AG09319 (cell line): Measurements from ENCODE around the gene STRADA.

Experiments used
- DNase-seq: peaks from one replicate; pipeline ENCODE4 v3.0.0-alpha.2; 2010; ENCODE audit warnings: low read depth; ENCODE audit errors: extremely low read depth
- CTCF ChIP-seq: IDR thresholded peaks from 2 replicates; pipeline ENCODE4 v1.5.1; 2011; ENCODE audit warnings: low read depth, mild to moderate bottlenecking, inconsistent platforms, low read length, moderate library complexity

The STRADA gene

GRCh38 chr17:63681530-63681929 is 60.1 kb downstream of the STRADA start:
- no peak for TF ChIP-seq CTCF
- DNase-seq = no peak

GRCh38 chr17:63680700-63681099 is 60.9 kb downstream of the STRADA start:
- TF ChIP-seq CTCF = no peak
- DNase-seq = no peak

DNA sequence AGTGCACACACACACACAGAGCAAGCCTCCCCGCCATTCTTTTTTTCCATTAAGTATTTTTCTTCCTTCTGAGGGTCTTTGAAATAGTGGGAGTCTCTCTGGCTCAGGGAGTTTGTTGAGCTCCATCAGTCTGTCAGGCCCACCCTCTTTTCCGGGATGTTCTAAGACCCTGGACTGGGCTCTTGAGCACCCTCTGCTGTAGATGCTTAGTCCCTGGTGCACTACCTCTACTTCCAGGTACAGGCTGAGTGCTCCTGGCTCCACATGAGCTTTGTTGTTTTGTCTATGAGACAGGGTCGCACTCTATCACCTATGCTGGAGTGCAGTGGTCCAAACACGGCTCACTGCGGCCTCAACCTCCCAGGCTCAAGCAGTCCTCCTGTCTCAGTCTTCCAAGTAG is 62.4 kb downstream of the STRADA start:
- no peak for DNase-seq
- TF ChIP-seq CTCF = no peak

DNA sequence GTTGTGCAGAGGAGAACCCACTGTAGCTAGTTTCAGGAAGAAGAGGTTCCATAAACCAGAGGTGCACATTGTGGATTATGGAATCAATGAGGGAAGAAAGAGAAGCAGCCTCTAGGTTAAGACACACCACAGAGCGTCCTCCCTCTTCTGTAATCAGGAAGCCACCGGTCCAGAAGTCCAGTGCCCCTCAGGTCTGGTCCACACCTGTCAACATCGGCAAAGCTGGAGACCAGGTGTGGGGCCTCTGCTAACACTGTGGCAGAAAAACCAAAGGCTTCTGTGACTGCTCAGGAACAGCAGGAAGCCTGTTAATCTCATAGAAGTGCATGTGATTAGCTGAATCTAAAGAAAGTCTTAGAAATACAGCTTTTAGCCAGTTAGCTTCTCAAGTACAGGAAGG is 65.0 kb downstream of the STRADA start:
- no peak for DNase-seq
- no peak for TF ChIP-seq CTCF

DNA sequence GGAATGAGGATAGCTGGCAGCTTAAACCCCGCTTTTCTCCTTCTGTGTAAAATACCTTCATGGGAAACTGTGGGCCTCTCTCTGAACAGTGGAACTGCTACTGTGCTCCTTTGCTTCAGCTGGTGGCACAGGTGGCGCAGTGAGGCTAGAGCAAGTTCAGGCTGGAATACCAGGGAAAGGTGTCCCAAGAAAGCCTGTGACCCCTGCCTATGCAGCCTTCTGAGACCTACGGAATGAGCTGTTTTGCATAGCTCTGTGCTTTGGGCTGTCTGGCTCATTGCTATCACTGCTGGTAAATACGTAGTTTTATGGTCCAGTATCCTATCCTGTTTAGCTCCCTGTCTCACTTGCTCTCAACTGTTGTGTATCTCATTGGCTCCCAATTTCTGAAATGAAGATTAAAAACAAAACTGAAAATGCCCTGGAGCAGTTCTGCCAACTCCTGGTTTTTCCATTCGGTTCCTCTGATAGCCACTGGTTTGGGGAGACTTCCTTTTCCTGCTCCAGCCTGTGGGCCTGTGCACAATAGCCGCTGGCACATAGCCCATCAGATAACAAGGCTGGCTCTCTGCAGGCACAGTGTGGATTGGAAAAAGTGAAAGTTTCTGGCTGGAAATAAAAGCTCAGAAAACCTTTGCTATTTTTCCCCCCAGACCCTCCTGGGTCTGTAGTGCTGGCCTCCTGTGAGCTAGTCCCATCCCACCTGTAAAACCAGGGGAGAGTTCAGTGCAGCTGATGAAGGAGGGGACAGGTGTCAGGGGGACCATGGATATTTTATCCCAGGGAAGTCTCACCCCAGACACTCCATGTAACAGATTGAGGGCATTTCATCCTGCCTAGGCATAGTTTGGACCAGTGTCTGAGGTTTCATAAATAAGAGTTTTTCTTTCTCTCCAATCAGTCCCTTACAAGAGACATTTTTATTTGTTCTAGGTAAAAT is 65.7 kb downstream of the STRADA start:
- DNase-seq = peak; percentile 68

GRCh38 chr17:63675231-63675606 is 66.4 kb downstream of the STRADA start:
- TF ChIP-seq CTCF = no peak
- no peak for DNase-seq

More for the DNA sequence above, 65.7 kb downstream of the STRADA start:
- TF ChIP-seq CTCF = no peak

DNA sequence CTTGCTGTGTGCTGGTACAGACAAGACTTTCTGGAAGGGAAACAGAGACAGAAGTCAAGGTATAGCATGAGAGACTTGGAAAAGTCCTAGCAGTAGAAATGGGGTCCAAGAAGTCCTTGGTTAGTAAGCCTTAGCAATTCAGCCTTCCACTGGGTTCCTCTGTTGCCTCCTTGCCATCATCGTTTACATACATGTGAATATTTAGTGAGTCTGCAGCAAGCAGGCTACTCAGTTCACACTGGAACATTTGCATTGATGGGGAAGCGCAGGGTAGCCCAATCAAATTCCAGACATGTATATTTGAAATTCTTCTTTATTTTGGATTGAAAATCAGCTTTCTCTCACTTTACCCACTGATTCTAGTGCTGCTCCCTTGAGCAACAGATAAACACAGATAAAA is 68.7 kb downstream of the STRADA start:
- DNase-seq = no peak
- no peak for TF ChIP-seq CTCF
